LNCAP (cell line): ENCODE data around the gene ARHGAP8.

Source experiments
- CTCF ChIP-seq: fragments of 450-650 bp; IDR thresholded peaks from 2 replicates; pipeline ENCODE4 v1.5.1; 2017; ENCODE audit warnings: mild to moderate bottlenecking

The ARHGAP8 gene

GRCh38 chr22:44752285-44753188, at the start of gene ARHGAP8:
ARHGAP8 (plus strand) TSS chr22:44752575; CDS start chr22:44786528, 33,953 bp downstream.
- TF ChIP-seq CTCF: no peak

- no peak for TF ChIP-seq CTCF
Observed at GRCh38 chr22:44703255-44703870, 49.0 kb upstream of the ARHGAP8 start.

GRCh38 chr22:44704159-44705021, 48.0 kb upstream of the ARHGAP8 start:
- no peak for TF ChIP-seq CTCF

- TF ChIP-seq CTCF: no peak
Observed at GRCh38 chr22:44705022-44705297, 47.4 kb upstream of the ARHGAP8 start.

- no peak for TF ChIP-seq CTCF
Observed at GRCh38 chr22:44706488-44706887, 45.9 kb upstream of the ARHGAP8 start.

- no peak for TF ChIP-seq CTCF
Observed at GRCh38 chr22:44707178-44707577, 45.2 kb upstream of the ARHGAP8 start.

GRCh38 chr22:44707752-44708151, 44.6 kb upstream of the ARHGAP8 start:
- TF ChIP-seq CTCF: no peak
